ENCODE results near the gene PPARD. TPM values are rescaled to one million over a fixed set of nuclear protein-coding genes. Genes with fewer than 3 reads are reported as not detected.

The PPARD gene
- polyA plus RNA-seq, 3 donors: 1.2 to 22.0 (median 2.4) TPM

- Mint-ChIP-seq H3K27ac (no peak overlapping the region), H3K9me3 (peaks cover 0 to 2% (median 0%) of the 10 kb centered on the region in 7 donors), H3K4me3 (no peak overlapping the region), H3K27me3 (ENCODE audit: low read depth in 3 of 3) (peaks cover 7 to 15% (median 8%) of the 10 kb centered on the region in 3 donors), H3K4me1 (peaks cover 14% of the 10 kb centered on the region), H3K36me3 (peaks cover 8 to 33% of the 10 kb centered on the region in 2 donors)
- H3K79me2 ChIP-seq (ENCODE audit: insufficient read depth, low read length): no peaks in the 10 kb centered on the region
- H3K9ac ChIP-seq (ENCODE audit: insufficient read depth, low read length, poor library complexity, severe bottlenecking): no peak overlapping the region
- no peaks in the 10 kb centered on the region for H3K9me3 ChIP-seq (replicated peaks in 1 of 2; ENCODE audit: control insufficient read depth in 1 of 2, insufficient read depth in 1 of 2, low read length in 2 of 2)
- no peak overlapping the region for H3K27ac ChIP-seq (ENCODE audit: low read depth in 1 of 2, low read length in 2 of 2)
- H3K27me3 ChIP-seq (ENCODE audit: control insufficient read depth in 2 of 2, insufficient read depth in 2 of 2, low read length in 2 of 2): no peaks in the 10 kb centered on the region
- TF ChIP-seq CTCF (IDR thresholded peaks at IDR 0.05): no peak
- no peak for DNase-seq
- no peak overlapping the region for H2AFZ ChIP-seq (ENCODE audit: insufficient read depth, low read depth, low read length, poor library complexity, severe bottlenecking)
- 93% methylated on average over 4 of the region's 6 CpGs for WGBS (ENCODE audit: insufficient coverage)
- no peaks in the 10 kb centered on the region for H3K36me3 ChIP-seq (replicated peaks in 1 of 2; ENCODE audit: control insufficient read depth in 1 of 2, insufficient read depth in 2 of 2, low read length in 2 of 2)
- intact Hi-C loops (cut with micrococcal nuclease): no loop called here
- H3K4me2 ChIP-seq (replicated peaks; ENCODE audit: extremely low read depth, low read length, poor library complexity, severe bottlenecking): no peak overlapping the region
- peaks cover 53% of the 10 kb centered on the region for H4K20me1 ChIP-seq (ENCODE audit: insufficient read depth, low read length)
- no peak overlapping the region for H3K4me3 ChIP-seq (replicated peaks in 1 of 3; ENCODE audit: low read depth in 2 of 3, low read length in 3 of 3)
- H3K4me1 ChIP-seq (ENCODE audit: control insufficient read depth in 1 of 2, insufficient read depth in 2 of 2, low read length in 2 of 2): peaks cover 8 to 14% of the 10 kb centered on the region in 2 donors
Measured at GRCh38 chr6:35392773-35393672, 50.7 kb downstream of the PPARD start.

GRCh38 chr6:35396991-35397390 lies 54.6 kb downstream of the PPARD start:
- WGBS (ENCODE audit: insufficient coverage): no CpG with 5 or more reads among the region's 5 CpGs
- Histone ChIP-seq H3K9ac (ENCODE audit: insufficient read depth, low read length, poor library complexity, severe bottlenecking) (no peak overlapping the region), H4K20me1 (ENCODE audit: insufficient read depth, low read length) (peaks cover 36% of the 10 kb centered on the region), H3K27ac (ENCODE audit: low read depth in 1 of 2, low read length in 2 of 2) (no peak overlapping the region), H3K4me3 (replicated peaks in 1 of 3; ENCODE audit: low read depth in 2 of 3, low read length in 3 of 3) (no peak overlapping the region), H3K27me3 (ENCODE audit: control insufficient read depth in 2 of 2, insufficient read depth in 2 of 2, low read length in 2 of 2) (no peaks in the 10 kb centered on the region), H2AFZ (ENCODE audit: insufficient read depth, low read depth, low read length, poor library complexity, severe bottlenecking) (no peak overlapping the region), H3K4me2 (replicated peaks; ENCODE audit: extremely low read depth, low read length, poor library complexity, severe bottlenecking) (no peak overlapping the region), H3K79me2 (ENCODE audit: insufficient read depth, low read length) (no peaks in the 10 kb centered on the region), H3K4me1 (ENCODE audit: control insufficient read depth in 1 of 2, insufficient read depth in 2 of 2, low read length in 2 of 2) (peaks cover 4 to 8% of the 10 kb centered on the region in 2 donors), H3K36me3 (replicated peaks in 1 of 2; ENCODE audit: control insufficient read depth in 1 of 2, insufficient read depth in 2 of 2, low read length in 2 of 2) (no peaks in the 10 kb centered on the region), H3K9me3 (replicated peaks in 1 of 2; ENCODE audit: control insufficient read depth in 1 of 2, insufficient read depth in 1 of 2, low read length in 2 of 2) (no peaks in the 10 kb centered on the region)
- Mint-ChIP-seq H3K4me3 (no peak overlapping the region), H3K4me1 (peaks cover 8% of the 10 kb centered on the region), H3K9me3 (peaks cover 0 to 2% (median 0%) of the 10 kb centered on the region in 7 donors), H3K27ac (no peak overlapping the region), H3K27me3 (ENCODE audit: low read depth in 3 of 3) (peaks cover 6 to 13% (median 12%) of the 10 kb centered on the region in 3 donors), H3K36me3 (peaks cover 10 to 31% of the 10 kb centered on the region in 2 donors)
- no peak for TF ChIP-seq CTCF (IDR thresholded peaks at IDR 0.05)
- DNase-seq: no peak
- intact Hi-C loops (cut with micrococcal nuclease): no loop called here
